ENCODE data around the gene GSAP. TPM values are rescaled to one million over a fixed set of nuclear protein-coding genes. Genes with fewer than 3 reads are reported as not detected.

Gene GSAP
- total RNA-seq, 3 donors from 2014 or later = 8.0 to 16.7 (median 14.2) TPM

DNA sequence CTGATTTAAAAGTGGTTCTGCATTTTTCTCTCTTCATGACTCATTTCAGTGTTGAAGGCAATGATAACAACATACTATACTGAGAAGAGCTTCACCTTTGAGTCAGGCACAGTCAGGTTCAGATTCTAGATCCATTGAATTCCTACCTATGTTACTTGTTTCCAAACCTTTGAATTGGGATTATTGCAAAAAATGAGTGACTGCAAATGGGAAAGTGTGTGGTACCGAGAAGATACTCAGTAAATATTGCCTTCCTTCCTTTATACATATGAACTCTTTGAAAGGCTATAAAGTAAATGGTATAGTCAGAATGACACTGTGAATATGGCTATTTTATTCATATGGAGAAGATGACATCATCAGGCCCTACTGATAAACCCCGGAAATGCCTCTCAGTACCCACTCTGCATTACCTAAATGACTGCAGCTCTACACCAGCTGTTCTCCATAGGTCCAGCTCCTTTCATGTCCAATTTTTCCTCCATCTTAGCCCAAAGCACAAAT lies 149.8 kb downstream of the GSAP start:
- Histone ChIP-seq H3K36me3 (ENCODE audit: low read depth) (no peaks in the 10 kb centered on the region), H3K4me1 (ENCODE audit: low read depth) (no peaks in the 10 kb centered on the region), H3K4me3 (no peak overlapping the region), H3K9me3 (no peaks in the 10 kb centered on the region)
- TF ChIP-seq, protein P1, sequence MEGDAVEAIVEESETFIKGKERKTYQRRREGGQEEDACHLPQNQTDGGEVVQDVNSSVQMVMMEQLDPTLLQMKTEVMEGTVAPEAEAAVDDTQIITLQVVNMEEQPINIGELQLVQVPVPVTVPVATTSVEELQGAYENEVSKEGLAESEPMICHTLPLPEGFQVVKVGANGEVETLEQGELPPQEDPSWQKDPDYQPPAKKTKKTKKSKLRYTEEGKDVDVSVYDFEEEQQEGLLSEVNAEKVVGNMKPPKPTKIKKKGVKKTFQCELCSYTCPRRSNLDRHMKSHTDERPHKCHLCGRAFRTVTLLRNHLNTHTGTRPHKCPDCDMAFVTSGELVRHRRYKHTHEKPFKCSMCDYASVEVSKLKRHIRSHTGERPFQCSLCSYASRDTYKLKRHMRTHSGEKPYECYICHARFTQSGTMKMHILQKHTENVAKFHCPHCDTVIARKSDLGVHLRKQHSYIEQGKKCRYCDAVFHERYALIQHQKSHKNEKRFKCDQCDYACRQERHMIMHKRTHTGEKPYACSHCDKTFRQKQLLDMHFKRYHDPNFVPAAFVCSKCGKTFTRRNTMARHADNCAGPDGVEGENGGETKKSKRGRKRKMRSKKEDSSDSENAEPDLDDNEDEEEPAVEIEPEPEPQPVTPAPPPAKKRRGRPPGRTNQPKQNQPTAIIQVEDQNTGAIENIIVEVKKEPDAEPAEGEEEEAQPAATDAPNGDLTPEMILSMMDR (IDR thresholded peaks at IDR 0.05) = no peak
- ATAC-seq (no peak), DNase-seq (no peak)
- intact Hi-C loops (cut with DNase I, micrococcal nuclease) = no loop called here

DNA sequence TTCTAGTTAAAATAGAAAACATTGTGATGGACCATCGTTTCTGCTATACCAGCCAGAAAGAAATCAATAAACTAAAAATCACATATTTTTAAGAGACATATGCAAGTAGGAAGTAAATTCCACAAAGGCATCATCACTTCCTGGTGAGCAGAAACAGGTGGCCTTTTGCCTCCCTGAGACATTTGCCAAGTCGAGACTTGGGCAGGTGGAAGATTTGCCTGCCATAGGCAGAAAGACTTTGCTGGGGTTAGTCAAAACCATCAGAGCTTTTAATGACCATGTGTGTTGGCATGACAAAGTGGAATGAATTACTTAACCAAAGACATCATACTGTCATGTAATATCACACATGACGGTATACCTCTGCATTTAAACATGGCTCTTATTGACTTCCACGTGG lies 150.5 kb downstream of the GSAP start:
- H3K4me1 ChIP-seq (ENCODE audit: low read depth) = no peaks in the 10 kb centered on the region
- no peak for DNase-seq
- no peaks in the 10 kb centered on the region for H3K9me3 ChIP-seq
- H3K36me3 ChIP-seq (ENCODE audit: low read depth) = no peaks in the 10 kb centered on the region
- H3K4me3 ChIP-seq = no peak overlapping the region
- no peak for ATAC-seq
- TF ChIP-seq, protein P1 (IDR thresholded peaks at IDR 0.05) = no peak
- intact Hi-C loops (cut with DNase I, micrococcal nuclease) = no loop called here

DNA sequence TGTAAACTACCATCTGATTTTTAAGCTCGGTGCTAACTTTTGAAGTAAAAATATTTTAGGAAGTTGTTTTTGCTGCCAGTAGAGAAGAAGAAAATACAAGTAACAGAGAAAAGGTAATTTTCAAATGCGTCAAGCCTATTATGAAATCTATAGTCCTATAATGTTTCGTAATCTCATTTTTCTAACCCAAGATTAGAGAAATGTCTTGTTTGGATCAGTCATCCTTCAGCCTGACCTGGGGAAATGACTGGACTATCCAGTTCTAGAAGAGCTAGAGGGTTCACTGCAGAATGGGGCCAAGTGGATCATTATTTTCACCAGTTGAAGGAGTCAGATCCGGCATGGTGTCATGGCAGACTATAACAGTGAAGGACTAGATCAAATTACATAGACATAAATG lies 153.8 kb downstream of the GSAP start:
- no peak overlapping the region for H3K4me3 ChIP-seq
- no peak for DNase-seq
- intact Hi-C loops (cut with DNase I, micrococcal nuclease) = no loop called here
- ATAC-seq = no peak
- H3K9me3 ChIP-seq = no peaks in the 10 kb centered on the region
- no peaks in the 10 kb centered on the region for H3K4me1 ChIP-seq (ENCODE audit: low read depth)
- no peaks in the 10 kb centered on the region for H3K36me3 ChIP-seq (ENCODE audit: low read depth)
- TF ChIP-seq, protein P1 (IDR thresholded peaks at IDR 0.05) = no peak

Other genes with a start within 250 kb of the GSAP start
- 10 to 100 TPM; 21.3 to 66.3 (median 60.2) TPM for gene FGL2, start 216.5 kb downstream of the GSAP start, total RNA-seq
- gene PTPN12, start 120.9 kb upstream of the GSAP start, total RNA-seq = 10 to 100 TPM; 42.0 to 92.1 (median 44.6) TPM